Heart right ventricle (tissue), 16 donors: Measurements from ENCODE around the gene PRSS22. TPM values are rescaled to one million over a fixed set of nuclear protein-coding genes. Genes with fewer than 3 reads are reported as not detected.

Source experiments
- ATAC-seq, 8 donors: fragments of 200-7000 bp; cut with Tn5 transposase; one replicate each; pipeline ENCODE4 v1.9.1; 2020; ENCODE audit warnings: mild to moderate bottlenecking in 8 of 8, moderate library complexity in 8 of 8, moderate number of reproducible peaks in 1 of 8
- DNase-seq, 2 donors: peaks; one replicate each; pipeline ENCODE4 v3.0.0-alpha.2; 2020
- H3K27ac ChIP-seq, 10 donors: fragments of 200-600 bp; sonication (generic) in 2 of 10; one replicate each; pipeline versions ENCODE4 v1.5.0 to v1.8.0; 2020 to 2022; ENCODE audit warnings: mild to moderate bottlenecking in 3 of 10
- H3K27me3 ChIP-seq, 7 donors: fragments of 200-600 bp; one replicate each; pipeline ENCODE4 v1.8.0; 2021 to 2022; ENCODE audit warnings: mild to moderate bottlenecking in 2 of 7
- H3K36me3 ChIP-seq, 9 donors: fragments of 200-600 bp; sonication (generic) in 1 of 9; one replicate each; pipeline versions ENCODE4 v1.5.0 to v1.8.0; 2020 to 2022; ENCODE audit warnings: mild to moderate bottlenecking in 2 of 9
- H3K4me1 ChIP-seq, 9 donors: fragments of 200-600 bp; sonication (generic) in 1 of 9; one replicate each; pipeline versions ENCODE4 v1.5.0 to v1.8.0; 2020 to 2022; ENCODE audit warnings: mild to moderate bottlenecking in 4 of 9
- H3K4me3 ChIP-seq, 10 donors: fragments of 200-600 bp; sonication (generic) in 2 of 10; one replicate each; pipeline versions ENCODE4 v1.5.0 to v1.8.0; 2020 to 2022; ENCODE audit warnings: mild to moderate bottlenecking in 7 of 10, moderate library complexity in 2 of 10
- H3K9me3 ChIP-seq, 11 donors: fragments of 200-600 bp in 10 of 11; sonication (generic) in 2 of 11; one replicate each; pipeline versions ENCODE4 v1.5.0 to v1.8.0; 2013 to 2022; ENCODE audit warnings: mild to moderate bottlenecking in 2 of 11, control low read depth in 1 of 11, moderate library complexity in 1 of 11
- CTCF ChIP-seq, 9 donors: fragments of 200-600 bp; sonication (generic) in 2 of 9; IDR thresholded peaks; one replicate each; pipeline versions ENCODE4 v1.5.0 to v1.8.0; 2021 to 2022; ENCODE audit warnings: antibody characterized with exemption in 9 of 9, mild to moderate bottlenecking in 5 of 9, moderate library complexity in 1 of 9
- WGBS, 2 donors: extraction: QIAGEN DNeasy Blood & Tissue Kit; methylation state at CpG; one replicate each; pipeline ENCODE4 v1.1.7; 2013; ENCODE audit warnings: inconsistent platforms in 1 of 2; 5-methylcytosine and 5-hydroxymethylcytosine counted together
- intact Hi-C, 10 donors: fragments of 100-400 bp; cut with DNase I; formaldehyde crosslinking; loops; one replicate each; pipeline versions ENCODE4 v1.11.1 to v1.14.2; 2022
- polyA plus RNA-seq, 2 donors: library from polyadenylated mRNA; stranded (reverse); fragments of 200-250 nt; gene quantifications; one replicate each; pipeline ENCODE4 v1.2.3, GENCODE V29; 2013
- total RNA-seq, 10 donors: library from RNA; stranded (reverse); fragmentation: NEBNext Ultra II Directional in 3 of 10; extraction: Animal tissue kit (Norgen Biotek cat#: 25700) in 3 of 10; gene quantifications; one replicate each; pipeline versions ENCODE4 v1.2.1 to v1.2.4, GENCODE V29; 2021 to 2023
- donor health status: Arrhythmogenic right ventricular cardiomyopathy.
- donor health status: ischemic (EF 13 %, LVEDD 7.1; RV severe dilation, severe dysfunction).
- donor health status: healthy with polysubstance abuse.
- donor health status: DM: no; HTN: yes; CAD: no.
- donor health status: DM: no; HTN: no; CAD: no.
- donor health status: ischemic (EF 25% LVEDD 6.9; RV normal size, moderate dysfunction).
- donor health status: ischemic (EF 25% LVEDD 5.7; RV mildly dilated, moderate dysfunction).
- donor health status: healthy.
- donor health status: DM: yes; HTN: yes; CAD: no.
- donor health status: Ischemic cardiomyopathy.
- donor health status: ischemic (EF 35%, LVEDD 5.7; RV mildly dilated, moderate dysfunction).
- donor health status: nonischemic (EF 11% LVEDD 7.7; RV severe dilation, severe dysfunction).
- donor health status: DM: yes; HTN: yes; CAD: no.
- donor health status: PGD.
- donor health status: ischemic (EF 29% LVEDD 5.4; RV normal size, mild dysfunction).
- donor health status: nonischemic (EF 23%, LVEDD 6.1; RV moderate dilation, normal function).

Gene PRSS22
- total and polyA plus RNA-seq, 12 donors, result 0.21 TPM; not detected in 11

- WGBS, 2 donors, result 66 to 73% methylated on average over 5 of the region's 5 CpGs
- no peak for TF ChIP-seq CTCF (IDR thresholded peaks at IDR 0.05)
- Histone ChIP-seq H3K9me3 (no peaks in the 10 kb centered on the region), H3K27me3 (peaks cover 0 to 55% (median 28%) of the 10 kb centered on the region in 7 donors), H3K4me3 (peak overlapping the region in 1 of 10 donors; percentile 14), H3K36me3 (no peaks in the 10 kb centered on the region), H3K4me1 (peaks cover 0 to 12% (median 1%) of the 10 kb centered on the region in 9 donors), H3K27ac (no peak overlapping the region)
- DNase-seq (no peak), ATAC-seq (peak in 1 of 8 donors; percentile 35)
- intact Hi-C loops, result loop anchor here in 1 of 10 donors (10.0 kb wide), 1 partner anchor 94 kb away; no protein-coding TSS in a partner anchor
These were observed 27.6 kb downstream of the PRSS22 start for GRCh38 chr16:2830355-2830695.

- intact Hi-C loops, result loop anchor here in 1 of 10 donors (10.0 kb wide), 1 partner anchor 95 kb away; no protein-coding TSS in a partner anchor
- peaks cover 0 to 10% (median 0%) of the 10 kb centered on the region in 9 donors for H3K4me1 ChIP-seq
- no peaks in the 10 kb centered on the region for H3K9me3 ChIP-seq
- ATAC-seq (peak in 1 of 8 donors; percentile 45), DNase-seq (no peak)
- 67 to 72% methylated on average over 32 of the region's 32 CpGs for WGBS, 2 donors
- peak within 1 kb of the TSS in 1 of 10 donors; percentile 14 for H3K4me3 ChIP-seq
- no peak within 1 kb of the TSS for H3K27ac ChIP-seq
- H3K36me3 ChIP-seq, result no peaks in the 10 kb centered on the region
- H3K27me3 ChIP-seq, result peaks cover 0 to 56% (median 28%) of the 10 kb centered on the region in 7 donors
- TF ChIP-seq CTCF (IDR thresholded peaks at IDR 0.05), result no peak
These were observed 28.2 kb downstream of the PRSS22 start, which contains the start of gene ZG16B for GRCh38 chr16:2829501-2830354. Gene ZG16B (plus strand): TSS chr16:2830303. CDS start chr16:2830442, 139 bp downstream.

- DNase-seq (no peak), ATAC-seq (no peak)
- Histone ChIP-seq H3K4me1 (peaks cover 0 to 10% (median 0%) of the 10 kb centered on the region in 9 donors), H3K9me3 (no peaks in the 10 kb centered on the region), H3K4me3 (no peak overlapping the region), H3K27ac (no peak overlapping the region), H3K27me3 (peaks cover 0 to 60% (median 28%) of the 10 kb centered on the region in 7 donors), H3K36me3 (no peaks in the 10 kb centered on the region)
- intact Hi-C loops, result no loop called here
- no peak for TF ChIP-seq CTCF (IDR thresholded peaks at IDR 0.05)
- 85 to 87% methylated on average over 17 of the region's 17 CpGs for WGBS, 2 donors
These were observed 29.0 kb downstream of the PRSS22 start for GRCh38 chr16:2828876-2829430.

GRCh38 chr16:2828521-2828840, 29.5 kb downstream of the PRSS22 start:
- H3K4me1 ChIP-seq, result peaks cover 0 to 10% (median 0%) of the 10 kb centered on the region in 9 donors
- no peaks in the 10 kb centered on the region for H3K36me3 ChIP-seq
- ATAC-seq (no peak), DNase-seq (no peak)
- WGBS, 2 donors, result 88 to 89% methylated on average over 8 of the region's 8 CpGs
- no peaks in the 10 kb centered on the region for H3K9me3 ChIP-seq
- TF ChIP-seq CTCF (IDR thresholded peaks at IDR 0.05), result no peak
- H3K27me3 ChIP-seq, result peaks cover 0 to 60% (median 28%) of the 10 kb centered on the region in 7 donors
- H3K27ac ChIP-seq, result no peak overlapping the region
- intact Hi-C loops, result no loop called here
- H3K4me3 ChIP-seq, result no peak overlapping the region
